Gastrocnemius medialis (tissue), 4 donors: Measurements from ENCODE around the gene RAX2.

Experiments
- CTCF ChIP-seq, 5 experiments: fragments of 450-650 bp in 3 of 5; fragments of 200-600 bp in 2 of 5; sonication (generic) in 2 of 5; IDR thresholded peaks in 4 of 5; conservative IDR thresholded peaks in 1 of 5; 1 replicate in 4 of 5; 2 replicates in 1 of 5; pipeline ENCODE4 v1.5.1; 2016 to 2019; ENCODE audit warnings: antibody characterized with exemption in 5 of 5, mild to moderate bottlenecking in 3 of 5, moderate library complexity in 3 of 5
- POLR2A ChIP-seq, 2 donors: fragments of 450-650 bp; IDR thresholded peaks; one replicate each; pipeline ENCODE4 v1.6.1; 2017; ENCODE audit warnings: antibody characterized with exemption in 2 of 2, mild to moderate bottlenecking in 2 of 2, moderate library complexity in 2 of 2

- TF ChIP-seq CTCF (IDR thresholded peaks at IDR 0.05 in 4 of 5, conservative IDR thresholded peaks at IDR 0.05 in 1 of 5) (no peak), POLR2A (IDR thresholded peaks at IDR 0.05) (no peak)
Measured at GRCh38 chr19:3775831-3776230, 3.8 kb upstream of the RAX2 start.
